SK-N-SH (cell line): ENCODE measurements around the gene SLC18A2. TPM values are rescaled to one million over a fixed set of nuclear protein-coding genes. Genes with fewer than 3 reads are reported as not detected.

Experiments
- CTCF ChIA-PET: fragments of 300-600, 350-600 bp; formaldehyde crosslinking; extraction: SDS; loops from one replicate; lab custom pipeline; 2021; lab: Yijun Ruan, JAX
- POLR2A ChIA-PET: fragments of 350-600 bp; sonication (Branson Sonifier 250); formaldehyde crosslinking; extraction: SDS; loops from one replicate; lab custom pipeline; 2020; ENCODE audit warnings: antibody characterized with exemption, inconsistent platforms; lab: Yijun Ruan, JAX
- DNase-seq: peaks from one replicate; pipeline ENCODE4 v3.0.0; 2012
- H2AFZ ChIP-seq: fragments of 200-600 bp; sonication (generic); 2 replicates; pipeline ENCODE4 v1.8.1; 2016; ENCODE audit warnings: antibody characterized with exemption, mild to moderate bottlenecking, low read depth
- H3F3A ChIP-seq: fragments of 200-600 bp; sonication (generic); replicated peaks from 2 replicates; pipeline ENCODE3; 2016; ENCODE audit warnings: antibody characterized with exemption, mild to moderate bottlenecking; ENCODE audit not compliant: insufficient read depth
- H3K27ac ChIP-seq, 2 experiments: fragments of 200-500 bp in 1 of 2; fragments of 200-600 bp in 1 of 2; sonication (Bioruptor generic) in 1 of 2; sonication (generic), shearing (Covaris generic) in 1 of 2; 2 replicates each; pipeline versions ENCODE4 v1.5.1 to v1.6.1; 2014 to 2016; ENCODE audit warnings: low read depth in 2 of 2, inconsistent platforms in 1 of 2, low read length in 1 of 2, mild to moderate bottlenecking in 1 of 2, mixed read lengths in 1 of 2
- H3K27me3 ChIP-seq: fragments of 200-600 bp; sonication (generic), shearing (Covaris generic); 2 replicates; pipeline ENCODE4 v1.6.1; 2016; ENCODE audit warnings: mixed run types; ENCODE audit not compliant: insufficient read depth
- H3K36me3 ChIP-seq, 2 experiments: fragments of 200-500 bp in 1 of 2; fragments of 200-600 bp in 1 of 2; sonication (Bioruptor generic) in 1 of 2; sonication (generic) in 1 of 2; replicated peaks in 1 of 2; 2 replicates each; pipeline versions ENCODE3 to v1.5.1; 2014 to 2016; ENCODE audit warnings: low read length in 1 of 2, mild to moderate bottlenecking in 1 of 2; ENCODE audit not compliant: insufficient read depth in 2 of 2, control insufficient read depth in 1 of 2
- H3K4me1 ChIP-seq, 2 experiments: fragments of 200-500 bp in 1 of 2; fragments of 200-600 bp in 1 of 2; sonication (Bioruptor generic) in 1 of 2; sonication (generic), shearing (Covaris generic) in 1 of 2; 2 replicates each; pipeline versions ENCODE4 v1.5.1 to v1.6.1; 2014 to 2016; ENCODE audit warnings: low read depth in 1 of 2, low read length in 1 of 2, mixed run types in 1 of 2; ENCODE audit not compliant: insufficient read depth in 2 of 2, control insufficient read depth in 1 of 2
- H3K4me2 ChIP-seq: fragments of 200-600 bp; sonication (generic), shearing (Covaris generic); 2 replicates; pipeline ENCODE4 v1.6.1; 2017; ENCODE audit warnings: mixed run types
- H3K4me3 ChIP-seq, 2 experiments: fragments of 200-500 bp in 1 of 2; fragments of 200-600 bp in 1 of 2; sonication (Bioruptor generic) in 1 of 2; sonication (generic), shearing (Covaris generic) in 1 of 2; 2 replicates each; pipeline versions ENCODE4 v1.5.1 to v1.8.1; 2014 to 2016; ENCODE audit warnings: low read depth in 2 of 2, inconsistent platforms in 1 of 2, low read length in 1 of 2, mild to moderate bottlenecking in 1 of 2, mixed read lengths in 1 of 2, moderate library complexity in 1 of 2
- H3K79me2 ChIP-seq: fragments of 200-600 bp; sonication (generic); 2 replicates; pipeline ENCODE4 v1.8.1; 2017; ENCODE audit warnings: mild to moderate bottlenecking; ENCODE audit not compliant: insufficient read depth
- H3K9ac ChIP-seq: fragments of 200-600 bp; sonication (generic); 2 replicates; pipeline ENCODE4 v1.6.1; 2017; ENCODE audit warnings: mixed run types
- H3K9me2 ChIP-seq: fragments of 200-600 bp; sonication (generic); 2 replicates; pipeline ENCODE4 v1.6.1; 2017; ENCODE audit warnings: mixed run types
- H3K9me3 ChIP-seq: fragments of 200-600 bp; sonication (generic); 2 replicates; pipeline ENCODE4 v1.6.1; 2017; ENCODE audit warnings: mixed run types, mild to moderate bottlenecking, moderate library complexity
- H4K20me1 ChIP-seq: fragments of 200-600 bp; sonication (generic); 2 replicates; pipeline ENCODE4 v1.6.1; 2017; ENCODE audit warnings: mild to moderate bottlenecking, mixed run types; ENCODE audit not compliant: insufficient read depth
- CHD2 ChIP-seq: fragments of 150-350 bp; IDR thresholded peaks from 2 replicates; pipeline ENCODE4 v1.6.1; 2018; ENCODE audit warnings: low read length; ENCODE audit not compliant: partially characterized antibody
- ELF1 ChIP-seq: IDR thresholded peaks from 2 replicates; pipeline ENCODE4 v1.4.0; 2012
- FOSL2 ChIP-seq: IDR thresholded peaks from 2 replicates; pipeline ENCODE4 v1.4.0; 2012; ENCODE audit warnings: low read depth, mild to moderate bottlenecking, moderate library complexity, borderline replicate concordance
- FOXJ3 ChIP-seq: sonication (generic); formaldehyde crosslinking; IDR thresholded peaks from 2 replicates; pipeline ENCODE4 v1.5.1; 2020; ENCODE audit warnings: mild to moderate bottlenecking, missing genetic modification reagents
- FOXM1 ChIP-seq: IDR thresholded peaks from 2 replicates; pipeline ENCODE4 v1.4.0; 2012; ENCODE audit warnings: low read depth, mild to moderate bottlenecking
- GABPA ChIP-seq: IDR thresholded peaks from 2 replicates; pipeline ENCODE4 v1.4.0; 2012; ENCODE audit warnings: low read depth, mild to moderate bottlenecking
- MAX ChIP-seq: IDR thresholded peaks from 2 replicates; pipeline ENCODE4 v1.4.0; 2012; ENCODE audit warnings: low read depth
- MEF2A ChIP-seq: IDR thresholded peaks from 2 replicates; pipeline ENCODE4 v1.4.0; 2012; ENCODE audit warnings: low read depth, borderline replicate concordance
- MXI1 ChIP-seq: IDR thresholded peaks from 2 replicates; pipeline ENCODE4 v1.6.1; 2012; ENCODE audit warnings: mild to moderate bottlenecking, low read depth, low read length, improper control_type of control experiment
- POLR2AphosphoS5 ChIP-seq: IDR thresholded peaks from 2 replicates; pipeline ENCODE4 v1.6.1; 2012; ENCODE audit warnings: low read depth, low read length
- RCOR1 ChIP-seq: fragments of 150-350 bp; IDR thresholded peaks from 2 replicates; pipeline ENCODE4 v1.6.1; 2017; ENCODE audit warnings: antibody characterized with exemption, low read length
- RFX5 ChIP-seq: IDR thresholded peaks from 2 replicates; pipeline ENCODE4 v1.6.1; 2012; ENCODE audit warnings: mild to moderate bottlenecking, improper control_type of control experiment, low read length
- SIN3A ChIP-seq: IDR thresholded peaks from 2 replicates; pipeline ENCODE4 v1.6.1; 2012; ENCODE audit warnings: low read depth, mild to moderate bottlenecking, low read length, moderate library complexity, borderline replicate concordance
- TCF12 ChIP-seq: IDR thresholded peaks from 2 replicates; pipeline ENCODE4 v1.4.0; 2012
- YY1 ChIP-seq: IDR thresholded peaks from 2 replicates; pipeline ENCODE4 v1.4.0; 2012; ENCODE audit warnings: low read depth, mild to moderate bottlenecking
- WGBS: methylation state at CpG from one replicate; pipeline ENCODE4 v1.1.6; 2017; ENCODE audit warnings: low lambda C conversion rate; 5-methylcytosine and 5-hydroxymethylcytosine counted together
- polyA plus RNA-seq, 3 experiments: library from polyadenylated mRNA; depleted of rRNA; stranded (reverse); fragments of >200 nt; gene quantifications; 2 replicates each; pipeline ENCODE4 v1.2.3, GENCODE V29; 2012
- TF ChIP-seq, protein P1 (sequence below): fragments of 200-600 bp; sonication (generic); IDR thresholded peaks from 2 replicates; pipeline ENCODE4 v1.6.1; 2017; ENCODE audit warnings: antibody characterized with exemption, mild to moderate bottlenecking, moderate library complexity
- TF ChIP-seq, protein P2 (sequence below): fragments of 150-350 bp; IDR thresholded peaks from 2 replicates; pipeline ENCODE4 v1.6.1; 2017; ENCODE audit warnings: antibody characterized with exemption, low read length, low read depth, borderline replicate concordance
- TF ChIP-seq, protein P3 (sequence below): IDR thresholded peaks from 2 replicates; pipeline ENCODE4; 2012

Gene SLC18A2
- polyA plus RNA-seq, 1 of the 3 experiments (the other 2 are of a cell fraction), result not detected

- ChIA-PET CTCF (interaction anchor here (1.0 to 1.6 kb wide), 3 partner anchors 20 to 78 kb away, joined by 3 to 8 read pairs (median 3); no protein-coding TSS in a partner anchor), POLR2A (no interaction called here)
- Histone ChIP-seq H3F3A (no peaks in the 10 kb centered on the region), H3K9me3 (no peaks in the 10 kb centered on the region), H4K20me1 (no peaks in the 10 kb centered on the region; the same call in 1 of the 2 replicates), H3K79me2 (peaks cover 31% of the 10 kb centered on the region), H3K27me3 (no peaks in the 10 kb centered on the region), H2AFZ (no peak overlapping the region), H3K27ac (no peak overlapping the region), H3K9me2 (no peaks in the 10 kb centered on the region), H3K4me1 (0 out of 4 replicates have a peak, but pooled peaks cover 0 to 3% of the 10 kb centered on the region in 2 experiments), H3K4me3 (no peak overlapping the region), H3K36me3 (peaks cover 7 to 16% of the 10 kb centered on the region in 2 experiments), H3K4me2 (no peak overlapping the region), H3K9ac (no peak overlapping the region)
- TF ChIP-seq MEF2A (no peak), FOXM1 (no peak), RFX5 (no peak), GABPA (no peak), FOXJ3 (CRISPR knock-in tag) (no peak), FOSL2 (no peak), POLR2AphosphoS5 (no peak), YY1 (no peak), CHD2 (no peak), SIN3A (no peak), ELF1 (no peak), RCOR1 (no peak), MXI1 (no peak), TCF12 (no peak), MAX (no peak)
- TF ChIP-seq, protein P1, sequence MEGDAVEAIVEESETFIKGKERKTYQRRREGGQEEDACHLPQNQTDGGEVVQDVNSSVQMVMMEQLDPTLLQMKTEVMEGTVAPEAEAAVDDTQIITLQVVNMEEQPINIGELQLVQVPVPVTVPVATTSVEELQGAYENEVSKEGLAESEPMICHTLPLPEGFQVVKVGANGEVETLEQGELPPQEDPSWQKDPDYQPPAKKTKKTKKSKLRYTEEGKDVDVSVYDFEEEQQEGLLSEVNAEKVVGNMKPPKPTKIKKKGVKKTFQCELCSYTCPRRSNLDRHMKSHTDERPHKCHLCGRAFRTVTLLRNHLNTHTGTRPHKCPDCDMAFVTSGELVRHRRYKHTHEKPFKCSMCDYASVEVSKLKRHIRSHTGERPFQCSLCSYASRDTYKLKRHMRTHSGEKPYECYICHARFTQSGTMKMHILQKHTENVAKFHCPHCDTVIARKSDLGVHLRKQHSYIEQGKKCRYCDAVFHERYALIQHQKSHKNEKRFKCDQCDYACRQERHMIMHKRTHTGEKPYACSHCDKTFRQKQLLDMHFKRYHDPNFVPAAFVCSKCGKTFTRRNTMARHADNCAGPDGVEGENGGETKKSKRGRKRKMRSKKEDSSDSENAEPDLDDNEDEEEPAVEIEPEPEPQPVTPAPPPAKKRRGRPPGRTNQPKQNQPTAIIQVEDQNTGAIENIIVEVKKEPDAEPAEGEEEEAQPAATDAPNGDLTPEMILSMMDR, result no peak
- TF ChIP-seq, protein P2, sequence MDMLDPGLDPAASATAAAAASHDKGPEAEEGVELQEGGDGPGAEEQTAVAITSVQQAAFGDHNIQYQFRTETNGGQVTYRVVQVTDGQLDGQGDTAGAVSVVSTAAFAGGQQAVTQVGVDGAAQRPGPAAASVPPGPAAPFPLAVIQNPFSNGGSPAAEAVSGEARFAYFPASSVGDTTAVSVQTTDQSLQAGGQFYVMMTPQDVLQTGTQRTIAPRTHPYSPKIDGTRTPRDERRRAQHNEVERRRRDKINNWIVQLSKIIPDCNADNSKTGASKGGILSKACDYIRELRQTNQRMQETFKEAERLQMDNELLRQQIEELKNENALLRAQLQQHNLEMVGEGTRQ, result no peak
- TF ChIP-seq, protein P3, sequence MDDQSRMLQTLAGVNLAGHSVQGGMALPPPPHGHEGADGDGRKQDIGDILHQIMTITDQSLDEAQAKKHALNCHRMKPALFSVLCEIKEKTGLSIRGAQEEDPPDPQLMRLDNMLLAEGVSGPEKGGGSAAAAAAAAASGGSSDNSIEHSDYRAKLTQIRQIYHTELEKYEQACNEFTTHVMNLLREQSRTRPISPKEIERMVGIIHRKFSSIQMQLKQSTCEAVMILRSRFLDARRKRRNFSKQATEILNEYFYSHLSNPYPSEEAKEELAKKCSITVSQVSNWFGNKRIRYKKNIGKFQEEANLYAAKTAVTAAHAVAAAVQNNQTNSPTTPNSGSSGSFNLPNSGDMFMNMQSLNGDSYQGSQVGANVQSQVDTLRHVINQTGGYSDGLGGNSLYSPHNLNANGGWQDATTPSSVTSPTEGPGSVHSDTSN, result no peak
- DNase-seq, result no peak
- 100% methylated on average over 1 of the region's 1 CpG for WGBS
These were observed 53.2 kb downstream of the SLC18A2 start for GRCh38 chr10:117294039-117294645.
